DOHH2 (cell line): Measurements from ENCODE around the gene IL11.

Source experiments
- H3F3A ChIP-seq: fragments of 200-600 bp; sonication (generic), shearing (Covaris generic); 2 replicates; pipeline ENCODE4 v1.6.0; 2016; ENCODE audit warnings: antibody characterized with exemption, mild to moderate bottlenecking; ENCODE audit not compliant: control insufficient read depth, insufficient read depth
- H3K27ac ChIP-seq: fragments of 200-600 bp; sonication (generic); 2 replicates; pipeline ENCODE4 v1.5.1; 2014; ENCODE audit warnings: low read depth, mild to moderate bottlenecking, low read length, moderate library complexity
- H3K27me3 ChIP-seq: fragments of 200-600 bp; sonication (generic); 2 replicates; pipeline ENCODE4 v1.6.1; 2014; ENCODE audit warnings: mild to moderate bottlenecking, low read length, mixed read lengths; ENCODE audit not compliant: control insufficient read depth
- H3K36me3 ChIP-seq: fragments of 200-600 bp; sonication (generic); 2 replicates; pipeline ENCODE4 v1.6.1; 2014; ENCODE audit warnings: mild to moderate bottlenecking, low read length, moderate library complexity, mixed read lengths; ENCODE audit not compliant: control insufficient read depth
- H3K4me1 ChIP-seq: fragments of 200-600 bp; sonication (generic); 2 replicates; pipeline ENCODE4 v1.6.1; 2014; ENCODE audit warnings: mild to moderate bottlenecking, low read length, mixed read lengths; ENCODE audit not compliant: control insufficient read depth
- H3K4me2 ChIP-seq: fragments of 200-600 bp; sonication (generic); 2 replicates; pipeline ENCODE4 v1.6.0; 2014; ENCODE audit warnings: mild to moderate bottlenecking, low read length, moderate library complexity
- H3K4me3 ChIP-seq: fragments of 200-600 bp; sonication (generic); 2 replicates; pipeline ENCODE4 v1.5.1; 2014; ENCODE audit warnings: mild to moderate bottlenecking, low read length, mixed read lengths
- H3K79me2 ChIP-seq: fragments of 200-600 bp; sonication (generic); 2 replicates; pipeline ENCODE4 v1.6.1; 2014; ENCODE audit warnings: mild to moderate bottlenecking, low read length, mixed read lengths; ENCODE audit not compliant: control insufficient read depth
- H3K9me2 ChIP-seq: fragments of 200-600 bp; sonication (generic); replicated peaks from 2 replicates; pipeline ENCODE4 v1.6.1; 2014; ENCODE audit warnings: mild to moderate bottlenecking, low read length, mixed read lengths; ENCODE audit not compliant: control insufficient read depth
- H3K9me3 ChIP-seq: fragments of 200-600 bp; sonication (generic); 2 replicates; pipeline ENCODE4 v1.6.1; 2014; ENCODE audit warnings: antibody characterized with exemption, low read length, mixed read lengths; ENCODE audit not compliant: control insufficient read depth, insufficient read depth
- H4K20me1 ChIP-seq: fragments of 200-600 bp; sonication (generic); 2 replicates; pipeline ENCODE4 v1.6.0; 2014; ENCODE audit warnings: low read depth, mild to moderate bottlenecking, antibody characterized with exemption, low read length, moderate library complexity; ENCODE audit not compliant: control insufficient read depth, insufficient read depth
- EZH2phosphoT487 ChIP-seq: fragments of 200-600 bp; sonication (generic); IDR thresholded peaks from 2 replicates; pipeline ENCODE4 v1.6.1; 2017; ENCODE audit warnings: borderline replicate concordance, mild to moderate bottlenecking, antibody characterized with exemption, low read length, moderate library complexity, mixed read lengths
- TF ChIP-seq, protein P1 (sequence below): fragments of 200-600 bp; sonication (generic); IDR thresholded peaks from one replicate; pipeline ENCODE4 v1.5.1; 2014; ENCODE audit warnings: antibody characterized with exemption, mild to moderate bottlenecking, low read depth, low read length; ENCODE audit not compliant: poor library complexity, severe bottlenecking

Gene IL11

DNA sequence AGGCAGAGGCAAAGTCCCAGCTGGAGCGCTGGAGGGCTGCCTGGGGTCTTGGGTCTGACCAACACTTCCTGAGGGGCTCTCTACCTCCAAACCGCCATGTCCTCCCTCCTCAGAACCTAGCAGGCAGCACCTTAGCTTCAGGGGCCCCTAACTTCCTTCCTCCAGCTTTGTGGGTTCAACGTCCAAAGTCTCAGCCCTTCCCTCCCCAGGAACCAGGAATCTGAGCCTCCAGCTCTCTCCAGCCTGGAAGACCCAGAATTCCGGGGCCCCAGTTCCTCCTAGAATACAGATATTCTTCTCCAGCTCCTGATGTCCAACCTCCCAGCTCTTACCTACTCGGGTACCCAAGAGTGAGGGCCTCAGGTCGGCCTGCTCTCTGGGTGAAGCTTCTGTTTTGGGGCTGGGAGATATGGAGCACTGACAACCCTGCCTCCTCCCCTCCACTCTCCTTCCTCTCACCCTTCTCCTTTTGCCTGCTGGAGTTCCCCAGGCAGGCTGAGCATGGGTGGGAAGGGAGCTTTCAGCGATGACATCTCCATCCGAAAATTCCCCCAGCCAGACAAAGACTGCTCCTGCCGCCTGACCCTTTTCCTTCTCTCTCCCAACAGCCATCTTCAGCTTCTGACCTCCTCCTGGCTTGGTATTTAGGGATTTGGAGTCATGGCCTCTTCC, 48.7 kb downstream of the IL11 start:
- no peaks in the 10 kb centered on the region for H3K9me3 ChIP-seq
- H3K4me1 ChIP-seq, result no peaks in the 10 kb centered on the region
- no peaks in the 10 kb centered on the region for H3K36me3 ChIP-seq
- TF ChIP-seq, protein P1, sequence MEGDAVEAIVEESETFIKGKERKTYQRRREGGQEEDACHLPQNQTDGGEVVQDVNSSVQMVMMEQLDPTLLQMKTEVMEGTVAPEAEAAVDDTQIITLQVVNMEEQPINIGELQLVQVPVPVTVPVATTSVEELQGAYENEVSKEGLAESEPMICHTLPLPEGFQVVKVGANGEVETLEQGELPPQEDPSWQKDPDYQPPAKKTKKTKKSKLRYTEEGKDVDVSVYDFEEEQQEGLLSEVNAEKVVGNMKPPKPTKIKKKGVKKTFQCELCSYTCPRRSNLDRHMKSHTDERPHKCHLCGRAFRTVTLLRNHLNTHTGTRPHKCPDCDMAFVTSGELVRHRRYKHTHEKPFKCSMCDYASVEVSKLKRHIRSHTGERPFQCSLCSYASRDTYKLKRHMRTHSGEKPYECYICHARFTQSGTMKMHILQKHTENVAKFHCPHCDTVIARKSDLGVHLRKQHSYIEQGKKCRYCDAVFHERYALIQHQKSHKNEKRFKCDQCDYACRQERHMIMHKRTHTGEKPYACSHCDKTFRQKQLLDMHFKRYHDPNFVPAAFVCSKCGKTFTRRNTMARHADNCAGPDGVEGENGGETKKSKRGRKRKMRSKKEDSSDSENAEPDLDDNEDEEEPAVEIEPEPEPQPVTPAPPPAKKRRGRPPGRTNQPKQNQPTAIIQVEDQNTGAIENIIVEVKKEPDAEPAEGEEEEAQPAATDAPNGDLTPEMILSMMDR, result no peak
- no peak for TF ChIP-seq EZH2phosphoT487
- H3K4me2 ChIP-seq, result no peak overlapping the region
- no peaks in the 10 kb centered on the region for H3K79me2 ChIP-seq
- H3K27me3 ChIP-seq, result peaks cover 16% of the 10 kb centered on the region; the same call in 1 of the 2 replicates
- no peak overlapping the region for H3K4me3 ChIP-seq
- H4K20me1 ChIP-seq, result no peaks in the 10 kb centered on the region
- H3K27ac ChIP-seq, result no peak overlapping the region
- H3K9me2 ChIP-seq, result no peaks in the 10 kb centered on the region
- H3F3A ChIP-seq, result no peaks in the 10 kb centered on the region

DNA sequence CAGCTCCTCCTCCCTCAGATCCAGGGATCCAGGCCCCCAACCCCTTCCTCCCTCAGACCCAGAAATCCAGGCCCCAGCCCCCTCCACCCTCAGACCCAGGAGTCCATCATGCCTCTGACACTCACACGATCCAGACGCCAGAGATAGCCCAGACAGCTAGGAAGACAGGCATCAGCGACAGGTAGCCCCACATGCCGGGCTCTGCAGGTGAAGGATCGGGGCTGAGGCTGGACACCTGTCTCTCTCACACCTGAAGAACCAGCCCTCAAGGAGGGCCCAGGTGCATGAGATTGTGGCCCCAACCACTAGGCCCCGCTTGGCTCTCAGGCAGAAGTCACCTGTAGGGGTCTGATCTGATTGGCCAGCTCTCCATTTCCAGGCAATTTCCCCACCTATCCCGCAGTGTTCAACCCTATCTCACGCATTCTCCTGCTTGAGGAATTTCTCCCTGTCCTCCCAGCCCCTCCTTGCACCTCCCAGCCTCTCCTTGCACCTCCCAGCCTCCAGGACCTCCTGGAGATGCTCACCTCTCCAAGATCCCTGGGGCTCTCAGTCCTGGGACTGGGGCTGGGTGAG, 49.3 kb downstream of the IL11 start:
- H3K27ac ChIP-seq, result no peak overlapping the region
- no peaks in the 10 kb centered on the region for H3K36me3 ChIP-seq
- H3F3A ChIP-seq, result no peaks in the 10 kb centered on the region
- H3K4me3 ChIP-seq, result no peak overlapping the region
- H3K9me2 ChIP-seq, result no peaks in the 10 kb centered on the region
- H3K9me3 ChIP-seq, result no peaks in the 10 kb centered on the region
- H4K20me1 ChIP-seq, result no peaks in the 10 kb centered on the region
- no peaks in the 10 kb centered on the region for H3K79me2 ChIP-seq
- no peak overlapping the region for H3K4me2 ChIP-seq
- no peak for TF ChIP-seq EZH2phosphoT487
- TF ChIP-seq, protein P1, result no peak
- no peaks in the 10 kb centered on the region for H3K4me1 ChIP-seq
- peaks cover 16% of the 10 kb centered on the region; the same call in 1 of the 2 replicates for H3K27me3 ChIP-seq

DNA sequence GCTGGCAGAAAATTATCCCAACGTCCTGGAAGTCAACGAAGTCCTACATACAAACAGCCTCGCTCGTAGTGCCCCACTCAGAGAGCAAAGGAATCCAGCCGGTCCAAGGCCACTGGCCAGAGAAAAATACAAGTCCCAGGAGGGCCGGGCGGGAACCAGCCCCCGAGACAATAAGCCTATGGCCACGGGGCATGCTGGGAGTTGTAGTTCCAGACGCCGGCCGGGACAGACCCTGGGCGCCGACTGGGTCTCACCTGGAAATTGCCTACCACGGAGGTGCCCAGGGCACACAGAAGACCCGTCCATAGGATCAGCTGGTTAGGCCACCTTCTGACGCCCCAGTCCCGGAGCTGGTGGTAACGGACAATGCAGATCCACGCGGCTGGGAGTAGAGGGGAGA, 50.5 kb downstream of the IL11 start:
- TF ChIP-seq, protein P1, result no peak
- no peak for TF ChIP-seq EZH2phosphoT487
- Histone ChIP-seq H4K20me1 (no peaks in the 10 kb centered on the region), H3K27me3 (peaks cover 16% of the 10 kb centered on the region; the same call in 1 of the 2 replicates), H3K79me2 (no peaks in the 10 kb centered on the region), H3K27ac (no peak overlapping the region), H3K4me2 (no peak overlapping the region), H3K4me3 (no peak overlapping the region), H3K36me3 (no peaks in the 10 kb centered on the region), H3K4me1 (no peaks in the 10 kb centered on the region), H3F3A (no peaks in the 10 kb centered on the region), H3K9me2 (no peaks in the 10 kb centered on the region), H3K9me3 (no peaks in the 10 kb centered on the region)
